Measurements from ENCODE around the gene XYLT1.

Gene XYLT1

DNA sequence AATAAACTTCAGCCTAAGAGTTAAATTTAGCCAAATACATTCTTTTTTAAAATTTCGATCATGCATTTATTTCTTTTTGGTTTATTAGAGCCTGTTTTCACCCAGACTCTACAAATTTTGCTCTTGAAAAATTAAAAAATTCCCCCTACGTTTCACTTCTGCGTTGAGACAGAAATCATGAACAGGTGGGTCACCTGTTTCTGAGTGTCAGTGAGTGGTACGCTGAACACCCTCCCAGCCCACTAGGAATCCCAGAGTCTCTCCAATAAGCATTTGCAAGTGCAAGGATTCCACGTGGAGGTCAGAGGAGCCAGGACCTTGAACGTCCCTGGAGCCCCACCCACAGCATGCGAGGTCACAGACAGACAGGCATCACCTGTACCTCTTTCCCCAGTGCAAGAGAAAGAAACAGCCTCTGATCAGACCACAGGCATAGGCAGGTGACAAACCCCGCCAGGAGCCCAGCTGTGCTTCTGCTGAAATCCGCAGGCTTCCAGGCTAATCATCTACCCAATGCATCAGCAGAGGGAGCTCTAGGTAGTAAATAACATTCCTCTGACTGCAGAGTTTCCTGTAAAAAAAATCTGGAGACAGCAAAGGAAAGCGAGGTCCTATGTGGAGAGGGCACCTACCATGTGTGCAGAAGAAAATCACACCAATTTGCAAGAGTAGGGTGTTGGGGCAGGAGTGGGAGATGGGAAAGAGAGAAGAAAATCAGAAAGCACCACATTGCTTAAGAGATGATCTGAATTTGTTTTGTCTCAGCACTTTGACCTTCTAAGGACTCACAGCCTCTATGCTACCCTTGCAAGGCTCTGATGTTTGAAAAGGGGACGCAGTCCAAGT is 5.9 kb upstream of the XYLT1 start:
- TF ChIP-seq RAD21 (IDR thresholded peaks at IDR 0.05; ENCODE audit: low read depth) (peak; percentile 16; the same call in 1 of the 2 replicates), TEAD4 (IDR thresholded peaks at IDR 0.05) (no peak)

DNA sequence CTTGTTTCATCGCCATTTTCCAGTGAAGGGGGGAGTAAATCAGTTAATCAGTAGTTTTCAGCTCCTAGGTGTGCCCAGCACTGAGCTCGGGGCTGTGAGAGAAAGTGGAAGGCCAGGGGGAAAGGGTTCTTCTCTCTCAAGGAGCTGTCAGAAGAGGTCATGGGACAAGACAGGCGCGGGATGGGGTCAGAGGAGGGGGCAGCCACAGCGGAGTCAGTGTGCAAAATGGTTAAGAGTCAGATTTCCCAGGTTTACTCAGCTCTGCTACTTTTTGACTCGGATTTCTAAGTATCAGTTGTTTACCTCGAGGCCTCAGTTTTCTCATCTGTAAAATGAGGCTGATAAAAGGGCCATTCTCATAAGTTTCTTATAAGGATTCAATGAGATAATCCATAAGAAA is 4.3 kb upstream of the XYLT1 start:
- TF ChIP-seq CEBPB (IDR thresholded peaks at IDR 0.05) (no peak), FOXM1 (IDR thresholded peaks at IDR 0.05; ENCODE audit: borderline replicate concordance, low read depth) (no peak), NFIC (IDR thresholded peaks at IDR 0.05) (no peak), YY1 (IDR thresholded peaks at IDR 0.05; ENCODE audit: low read depth) (no peak), TAF1 (IDR thresholded peaks at IDR 0.05; ENCODE audit: low read depth) (no peak), MAX (IDR thresholded peaks at IDR 0.05) (no peak), TCF12 (IDR thresholded peaks at IDR 0.05; ENCODE audit: low read depth) (no peak), TEAD4 (IDR thresholded peaks at IDR 0.05) (no peak), EP300 (IDR thresholded peaks at IDR 0.05; ENCODE audit: borderline replicate concordance) (no peak), ZBTB7A (IDR thresholded peaks at IDR 0.05; ENCODE audit: low read depth) (no peak), REST (IDR thresholded peaks at IDR 0.05; ENCODE audit: low read depth) (no peak), CREB1 (IDR thresholded peaks at IDR 0.05; ENCODE audit: low read depth) (no peak), RAD21 (IDR thresholded peaks at IDR 0.05; ENCODE audit: low read depth) (no peak), EGR1 (IDR thresholded peaks at IDR 0.05) (no peak)
- TF ChIP-seq, protein P1, sequence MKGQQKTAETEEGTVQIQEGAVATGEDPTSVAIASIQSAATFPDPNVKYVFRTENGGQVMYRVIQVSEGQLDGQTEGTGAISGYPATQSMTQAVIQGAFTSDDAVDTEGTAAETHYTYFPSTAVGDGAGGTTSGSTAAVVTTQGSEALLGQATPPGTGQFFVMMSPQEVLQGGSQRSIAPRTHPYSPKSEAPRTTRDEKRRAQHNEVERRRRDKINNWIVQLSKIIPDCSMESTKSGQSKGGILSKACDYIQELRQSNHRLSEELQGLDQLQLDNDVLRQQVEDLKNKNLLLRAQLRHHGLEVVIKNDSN (IDR thresholded peaks at IDR 0.05) = no peak

DNA sequence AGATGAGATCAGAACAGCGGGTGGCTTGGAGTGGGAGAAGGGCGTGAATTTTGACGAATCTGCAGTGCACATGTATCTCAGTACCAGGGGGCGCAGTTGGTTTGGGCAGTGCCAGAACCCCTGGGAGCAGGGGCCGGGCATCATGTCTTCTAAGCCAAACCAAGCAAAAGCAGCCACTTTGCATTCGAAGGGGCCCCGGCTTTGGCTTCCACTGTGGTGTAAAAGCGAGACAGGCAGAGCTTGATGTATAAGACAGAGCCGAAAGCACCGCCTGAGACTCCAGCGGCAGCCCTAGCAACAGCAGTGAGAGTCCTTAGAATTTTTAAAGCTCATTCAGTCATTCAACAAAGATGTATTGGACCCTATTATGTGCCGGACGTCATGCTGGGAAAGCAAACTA is 3.8 kb upstream of the XYLT1 start:
- TF ChIP-seq EGR1 (IDR thresholded peaks at IDR 0.05) = no peak
- TF ChIP-seq ZBTB7A (IDR thresholded peaks at IDR 0.05; ENCODE audit: low read depth) = no peak
- TF ChIP-seq TAF1 (IDR thresholded peaks at IDR 0.05; ENCODE audit: low read depth) = no peak
- no peak for TF ChIP-seq MAX (IDR thresholded peaks at IDR 0.05)
- no peak for TF ChIP-seq RAD21 (IDR thresholded peaks at IDR 0.05; ENCODE audit: low read depth)
- TF ChIP-seq TEAD4 (IDR thresholded peaks at IDR 0.05) = no peak
- TF ChIP-seq FOXM1 (IDR thresholded peaks at IDR 0.05; ENCODE audit: borderline replicate concordance, low read depth) = no peak
- no peak for TF ChIP-seq EP300 (IDR thresholded peaks at IDR 0.05; ENCODE audit: borderline replicate concordance)
- TF ChIP-seq, protein P1 (IDR thresholded peaks at IDR 0.05) = no peak
- no peak for TF ChIP-seq NFIC (IDR thresholded peaks at IDR 0.05)
- no peak for TF ChIP-seq CEBPB (IDR thresholded peaks at IDR 0.05)

- TF ChIP-seq EGR1 (IDR thresholded peaks at IDR 0.05) (no peak), CEBPB (IDR thresholded peaks at IDR 0.05) (no peak), TCF12 (IDR thresholded peaks at IDR 0.05; ENCODE audit: low read depth) (no peak), YY1 (IDR thresholded peaks at IDR 0.05; ENCODE audit: low read depth) (no peak), CREB1 (IDR thresholded peaks at IDR 0.05; ENCODE audit: low read depth) (no peak), TAF1 (IDR thresholded peaks at IDR 0.05; ENCODE audit: low read depth) (no peak)
Measured at GRCh38 chr16:17474037-17474436, 3.3 kb upstream of the XYLT1 start.

DNA sequence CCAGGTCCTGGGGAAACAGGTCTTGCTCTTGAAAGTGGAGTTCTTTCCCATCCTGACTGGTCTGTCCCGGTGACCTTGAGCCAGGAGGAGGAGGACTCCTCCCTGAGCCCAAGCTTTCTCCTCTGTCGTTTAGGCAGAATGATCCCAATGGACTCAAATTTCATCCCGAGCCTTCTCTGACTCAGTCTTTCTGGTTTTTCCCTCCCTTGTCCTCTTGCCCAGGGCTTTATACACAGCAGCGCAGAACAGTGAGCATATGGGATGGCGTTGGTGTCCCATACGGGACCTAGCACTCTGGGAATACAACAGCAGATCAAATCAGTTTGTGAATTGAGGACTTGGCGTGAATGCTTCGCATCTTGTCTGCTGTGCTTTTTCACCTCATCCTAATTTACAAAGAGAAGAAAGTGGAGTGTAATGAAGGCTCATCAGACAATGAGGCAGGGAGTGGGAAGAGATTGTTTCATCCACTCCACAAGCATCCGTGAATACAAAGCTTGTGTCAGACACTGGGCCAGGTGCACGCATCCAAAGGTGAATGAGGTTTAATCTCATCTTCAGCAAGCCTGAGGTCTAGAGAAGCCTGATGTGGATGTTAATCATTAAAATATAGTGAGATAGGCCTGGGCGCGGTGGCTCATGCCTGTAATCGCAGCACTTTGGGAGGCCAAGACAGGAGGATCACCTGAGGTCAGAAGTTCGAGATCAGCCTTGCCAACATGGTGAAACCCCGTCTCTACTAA is 1.1 kb upstream of the XYLT1 start:
- TF ChIP-seq EP300 (IDR thresholded peaks at IDR 0.05; ENCODE audit: borderline replicate concordance) (no peak), REST (IDR thresholded peaks at IDR 0.05; ENCODE audit: low read depth) (no peak), FOXM1 (IDR thresholded peaks at IDR 0.05; ENCODE audit: borderline replicate concordance, low read depth) (no peak), TEAD4 (IDR thresholded peaks at IDR 0.05) (no peak), TAF1 (IDR thresholded peaks at IDR 0.05; ENCODE audit: low read depth) (no peak), ZBTB7A (IDR thresholded peaks at IDR 0.05; ENCODE audit: low read depth) (no peak), CEBPB (IDR thresholded peaks at IDR 0.05) (no peak), NFIC (IDR thresholded peaks at IDR 0.05) (no peak), YY1 (IDR thresholded peaks at IDR 0.05; ENCODE audit: low read depth) (no peak), MAX (IDR thresholded peaks at IDR 0.05) (no peak), CREB1 (IDR thresholded peaks at IDR 0.05; ENCODE audit: low read depth) (no peak), TCF12 (IDR thresholded peaks at IDR 0.05; ENCODE audit: low read depth) (no peak)
- TF ChIP-seq, protein P1 (IDR thresholded peaks at IDR 0.05) = no peak

Measured in Ishikawa (cell line).